ENCODE results near the gene ORAI3. TPM values are rescaled to one million over a fixed set of nuclear protein-coding genes. Genes with fewer than 3 reads are reported as not detected.

Gene ORAI3
- total RNA-seq, 1 experiment from 2014 or later, result 8.7 TPM

GRCh38 chr16:30918614-30919013 lies 30.3 kb upstream of the ORAI3 start:
- Histone ChIP-seq H3K4me3 (no peak overlapping the region), H3K9me3 (replicated peaks) (no peaks in the 10 kb centered on the region), H3K27me3 (replicated peaks) (no peaks in the 10 kb centered on the region), H3K36me3 (no peaks in the 10 kb centered on the region), H3K27ac (no peak overlapping the region), H3K4me1 (replicated peaks) (no peaks in the 10 kb centered on the region)
- DNase-seq (ENCODE audit: low read depth in 1 of 2, low spot score in 2 of 2), result no peak

- H3K36me3 ChIP-seq, result no peaks in the 10 kb centered on the region
- no peaks in the 10 kb centered on the region for H3K27me3 ChIP-seq (replicated peaks)
- no peak overlapping the region for H3K27ac ChIP-seq
- H3K9me3 ChIP-seq (replicated peaks), result no peaks in the 10 kb centered on the region
- no peaks in the 10 kb centered on the region for H3K4me1 ChIP-seq (replicated peaks)
- H3K4me3 ChIP-seq, result no peak overlapping the region
- DNase-seq (ENCODE audit: low read depth in 1 of 2, low spot score in 2 of 2), result no peak
Measured at GRCh38 chr16:30920891-30921290, 28.0 kb upstream of the ORAI3 start.

GRCh38 chr16:30921459-30921747 lies 27.5 kb upstream of the ORAI3 start:
- Histone ChIP-seq H3K36me3 (no peaks in the 10 kb centered on the region), H3K27me3 (replicated peaks) (no peaks in the 10 kb centered on the region), H3K4me1 (replicated peaks) (no peaks in the 10 kb centered on the region), H3K27ac (no peak overlapping the region), H3K4me3 (peak overlapping the region; percentile 57), H3K9me3 (replicated peaks) (no peaks in the 10 kb centered on the region)
- DNase-seq (ENCODE audit: low read depth in 1 of 2, low spot score in 2 of 2), result no peak

GRCh38 chr16:30921748-30922419 lies 27.0 kb upstream of the ORAI3 start:
- Histone ChIP-seq H3K9me3 (replicated peaks) (no peaks in the 10 kb centered on the region), H3K27ac (peak overlapping the region; percentile 42), H3K36me3 (peaks cover 2% of the 10 kb centered on the region; the same call in 1 of the 2 replicates), H3K27me3 (replicated peaks) (no peaks in the 10 kb centered on the region), H3K4me1 (replicated peaks) (no peaks in the 10 kb centered on the region), H3K4me3 (peak overlapping the region; percentile 57)
- DNase-seq (ENCODE audit: low read depth in 1 of 2, low spot score in 2 of 2), result peak; percentile 89 to 93

GRCh38 chr16:30922420-30922959 lies 26.4 kb upstream of the ORAI3 start:
- no peaks in the 10 kb centered on the region for H3K27me3 ChIP-seq (replicated peaks)
- no peaks in the 10 kb centered on the region for H3K4me1 ChIP-seq (replicated peaks)
- peak overlapping the region; percentile 57 for H3K4me3 ChIP-seq
- DNase-seq (ENCODE audit: low read depth in 1 of 2, low spot score in 2 of 2), result peak; percentile 100
- no peaks in the 10 kb centered on the region for H3K9me3 ChIP-seq (replicated peaks)
- H3K36me3 ChIP-seq, result peaks cover 7% of the 10 kb centered on the region
- H3K27ac ChIP-seq, result peak overlapping the region; percentile 80

GRCh38 chr16:30922960-30923535 lies 25.8 kb upstream of the ORAI3 start:
- no peaks in the 10 kb centered on the region for H3K9me3 ChIP-seq (replicated peaks)
- H3K36me3 ChIP-seq, result peaks cover 10% of the 10 kb centered on the region
- H3K4me3 ChIP-seq, result peak overlapping the region; percentile 57
- peak; percentile 99 to 100 for DNase-seq (ENCODE audit: low read depth in 1 of 2, low spot score in 2 of 2)
- peak overlapping the region; percentile 80 for H3K27ac ChIP-seq
- no peaks in the 10 kb centered on the region for H3K27me3 ChIP-seq (replicated peaks)
- H3K4me1 ChIP-seq (replicated peaks), result no peaks in the 10 kb centered on the region

GRCh38 chr16:30923554-30924075 lies 25.3 kb upstream of the ORAI3 start, which contains the start of gene FBXL19:
Gene FBXL19, plus strand, starts transcription at chr16:30923572. Its CDS starts 2,183 bp downstream, at chr16:30925755.
- H3K4me3 ChIP-seq, result peak within 1 kb of the TSS; percentile 57
- H3K4me1 ChIP-seq (replicated peaks), result no peaks in the 10 kb centered on the region
- H3K27me3 ChIP-seq (replicated peaks), result no peaks in the 10 kb centered on the region
- H3K36me3 ChIP-seq, result peaks cover 10% of the 10 kb centered on the region
- no peaks in the 10 kb centered on the region for H3K9me3 ChIP-seq (replicated peaks)
- peak within 1 kb of the TSS; percentile 80 for H3K27ac ChIP-seq
- no peak for DNase-seq (ENCODE audit: low read depth in 1 of 2, low spot score in 2 of 2)

- DNase-seq (ENCODE audit: low read depth in 1 of 2, low spot score in 2 of 2), result no peak
- Histone ChIP-seq H3K9me3 (replicated peaks) (no peaks in the 10 kb centered on the region), H3K36me3 (peaks cover 10% of the 10 kb centered on the region), H3K4me1 (replicated peaks) (no peaks in the 10 kb centered on the region), H3K27ac (no peak overlapping the region), H3K27me3 (replicated peaks) (no peaks in the 10 kb centered on the region), H3K4me3 (peak overlapping the region; percentile 57)
Measured at GRCh38 chr16:30924076-30924912, 24.6 kb upstream of the ORAI3 start.

GRCh38 chr16:30924913-30925631 lies 23.8 kb upstream of the ORAI3 start:
- Histone ChIP-seq H3K36me3 (peaks cover 12% of the 10 kb centered on the region), H3K27ac (no peak overlapping the region), H3K4me1 (replicated peaks) (no peaks in the 10 kb centered on the region), H3K9me3 (replicated peaks) (no peaks in the 10 kb centered on the region), H3K27me3 (replicated peaks) (no peaks in the 10 kb centered on the region), H3K4me3 (peak overlapping the region; percentile 57; the same call in 1 of the 2 replicates)
- no peak for DNase-seq (ENCODE audit: low read depth in 1 of 2, low spot score in 2 of 2)

- H3K4me1 ChIP-seq (replicated peaks), result no peaks in the 10 kb centered on the region
- no peak overlapping the region for H3K27ac ChIP-seq
- H3K27me3 ChIP-seq (replicated peaks), result no peaks in the 10 kb centered on the region
- DNase-seq (ENCODE audit: low read depth in 1 of 2, low spot score in 2 of 2), result no peak
- no peak overlapping the region for H3K4me3 ChIP-seq
- H3K9me3 ChIP-seq (replicated peaks), result no peaks in the 10 kb centered on the region
- peaks cover 17% of the 10 kb centered on the region for H3K36me3 ChIP-seq
Measured at GRCh38 chr16:30925632-30925987, 23.3 kb upstream of the ORAI3 start.

- no peak overlapping the region for H3K4me3 ChIP-seq
- DNase-seq (ENCODE audit: low read depth in 1 of 2, low spot score in 2 of 2), result no peak
Measured at GRCh38 chr16:30925995-30926811, 22.7 kb upstream of the ORAI3 start.

GRCh38 chr16:30926937-30927788 lies 21.7 kb upstream of the ORAI3 start:
- Histone ChIP-seq H3K27ac (no peak overlapping the region), H3K9me3 (replicated peaks) (no peaks in the 10 kb centered on the region), H3K4me1 (replicated peaks) (no peaks in the 10 kb centered on the region), H3K36me3 (peaks cover 29% of the 10 kb centered on the region), H3K27me3 (replicated peaks) (no peaks in the 10 kb centered on the region), H3K4me3 (no peak overlapping the region)
- DNase-seq (ENCODE audit: low read depth in 1 of 2, low spot score in 2 of 2), result no peak

More at GRCh38 chr16:30925995-30926811, 22.7 kb upstream of the ORAI3 start:
- Histone ChIP-seq H3K27ac (no peak overlapping the region), H3K36me3 (peaks cover 23% of the 10 kb centered on the region), H3K4me1 (replicated peaks) (no peaks in the 10 kb centered on the region), H3K9me3 (replicated peaks) (no peaks in the 10 kb centered on the region), H3K27me3 (replicated peaks) (no peaks in the 10 kb centered on the region)
